ENCODE data around the gene TMEM98.
A peak's percentile ranks its signal among the peaks of the same experiment; 100 is the strongest.
"Not testable (repeated sequence)": the region's sequence is repeated elsewhere in the genome, so short reads cannot be mapped to it uniquely, and the experiment has no call there.

TMEM98 gene

DNA sequence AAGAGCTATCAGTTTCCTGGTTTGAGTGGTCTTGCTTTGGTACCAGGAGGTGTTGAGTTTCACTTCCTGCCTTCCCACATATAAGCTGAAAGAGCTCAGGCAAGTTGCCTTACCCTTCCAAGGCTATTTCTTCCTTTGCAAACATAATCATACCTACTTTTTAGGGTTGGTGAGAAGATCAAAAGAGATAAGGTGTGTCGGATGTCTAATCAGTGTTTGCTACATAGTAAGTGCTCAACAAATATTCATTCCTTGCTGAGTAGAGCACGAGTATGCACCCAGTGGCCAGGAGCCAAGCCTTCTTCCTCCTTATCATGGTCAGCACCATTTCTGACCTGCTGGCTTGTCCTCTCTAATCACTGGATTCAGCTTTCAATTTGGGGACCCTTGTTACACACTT, 12.7 kb upstream of the TMEM98 start:
- no peak for DNase-seq

- DNase-seq = no peak
These were observed 11.8 kb upstream of the TMEM98 start for GRCh38 chr17:32916134-32916533.

DNA sequence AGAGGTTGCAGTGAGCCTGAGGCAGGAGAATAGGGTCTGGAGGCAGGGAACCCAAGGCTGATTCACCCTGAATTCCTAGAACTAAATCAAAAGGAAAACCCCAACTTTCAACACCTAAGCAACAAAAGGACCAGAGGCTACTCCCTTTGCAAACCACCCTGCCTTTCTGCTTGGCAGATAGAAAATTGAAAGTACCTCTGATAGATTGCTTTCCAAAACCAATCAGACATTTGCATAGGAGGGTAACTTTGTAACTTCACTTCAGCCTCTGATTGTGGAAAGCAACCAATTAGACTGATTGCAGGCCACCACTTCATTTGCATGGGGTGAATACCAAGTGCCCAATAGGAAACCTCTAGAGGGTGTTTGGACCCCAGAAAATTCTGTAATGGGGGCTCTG, 10.9 kb upstream of the TMEM98 start:
- DNase-seq = no peak

DNA sequence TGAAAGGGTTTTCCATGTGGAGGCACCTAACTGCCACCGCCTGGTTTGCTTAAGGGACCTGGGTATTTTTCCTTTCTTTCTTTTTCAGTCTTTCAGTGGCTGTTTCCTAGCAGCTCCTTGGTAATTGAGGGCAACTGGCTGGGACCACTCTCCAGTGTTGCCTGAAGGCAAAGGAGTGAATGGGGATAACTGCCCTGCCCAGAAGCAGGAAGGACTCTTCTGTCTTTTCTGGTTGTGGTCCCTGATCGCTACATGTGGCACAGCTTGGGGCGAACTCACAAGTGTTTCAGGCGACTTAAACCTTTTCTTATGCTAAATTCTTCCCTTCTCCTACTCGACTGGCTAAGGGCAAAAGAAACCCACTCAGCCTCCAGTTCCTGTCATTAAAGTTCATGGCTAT, 10.1 kb upstream of the TMEM98 start:
- no peak for DNase-seq

DNA sequence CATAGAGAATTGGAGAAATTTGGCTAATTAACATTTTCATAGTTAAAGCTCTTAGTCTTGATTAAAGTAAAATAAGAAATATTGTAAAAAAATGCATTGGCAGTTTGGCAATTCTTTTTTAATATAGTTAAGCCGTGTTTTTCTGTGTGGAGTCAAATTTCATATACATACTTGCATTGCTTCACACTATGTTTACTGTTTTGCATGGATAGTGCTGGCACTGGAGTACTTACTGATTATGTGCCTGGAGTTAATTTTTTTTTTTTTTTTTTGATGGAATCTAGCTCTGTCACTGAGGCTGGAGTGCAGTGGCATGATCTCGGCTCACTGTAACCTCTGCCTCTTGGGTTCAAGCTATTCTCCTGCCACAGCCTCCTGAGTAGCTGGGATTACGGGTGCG, 8.1 kb upstream of the TMEM98 start:
- not testable (repeated sequence) for DNase-seq

DNA sequence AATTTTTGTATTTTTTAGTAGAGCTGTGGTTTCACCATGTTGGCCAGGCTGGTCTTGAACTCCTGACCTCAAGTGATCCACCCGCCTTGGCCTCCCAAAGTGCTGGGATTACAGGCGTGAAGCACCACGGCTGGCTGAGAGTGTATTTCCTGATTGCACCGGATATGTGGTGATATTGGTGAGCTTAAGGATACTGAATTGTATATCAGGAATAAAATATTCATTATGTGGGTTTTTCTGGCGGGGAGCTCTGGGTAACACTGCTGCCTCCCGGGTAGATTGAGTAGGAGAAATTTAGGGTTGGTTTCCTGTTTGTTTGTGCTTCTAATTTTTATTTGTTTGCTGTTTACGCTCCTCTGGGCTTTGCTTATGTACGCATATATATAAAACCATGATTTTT, 7.7 kb upstream of the TMEM98 start:
- no peak for DNase-seq

DNA sequence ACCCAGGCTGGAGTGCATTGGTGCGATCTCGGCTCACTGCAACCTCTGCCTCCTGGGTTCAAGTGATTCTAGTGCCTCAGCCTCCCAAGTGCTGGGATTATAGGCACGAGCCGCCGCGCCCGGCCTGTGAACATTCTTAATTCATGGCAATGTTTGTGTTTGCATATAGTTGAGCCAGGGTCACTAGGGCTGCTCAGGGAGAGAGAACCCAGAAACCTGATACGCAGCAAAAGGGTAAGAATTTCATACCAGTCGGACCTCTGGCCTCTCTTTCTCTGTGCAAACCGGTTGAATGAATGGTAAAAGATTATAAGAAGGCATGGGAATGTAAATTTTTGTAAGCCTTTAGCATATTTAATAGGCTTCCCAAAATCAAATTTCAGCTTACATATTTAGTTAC, 6.9 kb upstream of the TMEM98 start:
- DNase-seq = no peak

DNA sequence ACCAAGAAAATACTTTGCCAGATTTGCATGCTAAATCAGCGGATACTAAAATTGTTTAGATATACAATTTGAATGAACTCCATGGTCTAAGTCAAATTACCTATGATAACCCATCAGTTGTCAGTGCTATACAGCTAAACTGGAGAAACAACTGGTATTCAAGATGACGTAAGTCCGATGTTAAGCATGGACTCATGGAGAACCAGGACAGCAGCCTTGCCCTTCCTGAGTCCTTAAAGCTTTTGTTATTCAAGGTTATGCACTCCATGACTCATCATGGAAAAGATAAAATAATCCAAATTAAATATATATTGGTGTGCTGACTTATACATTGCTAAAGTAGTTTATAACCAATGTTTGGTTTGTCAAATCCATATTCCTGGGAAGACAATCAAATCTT, 4.0 kb upstream of the TMEM98 start:
- DNase-seq = not testable (repeated sequence)

DNA sequence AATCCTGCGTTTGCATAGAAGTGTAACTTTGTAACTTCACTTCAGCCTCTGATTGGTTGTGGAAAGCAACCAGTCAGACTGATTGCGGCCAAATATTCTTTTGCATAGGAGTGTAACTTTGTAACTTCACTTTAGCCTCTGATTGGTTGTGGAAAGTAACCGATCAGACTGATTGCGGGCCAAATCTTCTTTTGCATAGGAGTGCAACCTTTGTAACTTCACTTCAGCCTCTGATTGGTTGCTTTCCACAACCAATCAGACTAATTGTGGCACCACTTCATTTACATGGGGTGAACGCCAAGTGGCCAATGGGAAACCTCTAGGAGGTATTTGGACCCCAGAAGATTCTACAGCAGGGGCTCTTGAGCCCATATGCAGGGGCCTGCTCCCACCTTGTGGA, 1.8 kb upstream of the TMEM98 start:
- DNase-seq = no peak

GRCh38 chr17:32926789-32927188, 1.2 kb upstream of the TMEM98 start:
- not testable (repeated sequence) for DNase-seq

DNA sequence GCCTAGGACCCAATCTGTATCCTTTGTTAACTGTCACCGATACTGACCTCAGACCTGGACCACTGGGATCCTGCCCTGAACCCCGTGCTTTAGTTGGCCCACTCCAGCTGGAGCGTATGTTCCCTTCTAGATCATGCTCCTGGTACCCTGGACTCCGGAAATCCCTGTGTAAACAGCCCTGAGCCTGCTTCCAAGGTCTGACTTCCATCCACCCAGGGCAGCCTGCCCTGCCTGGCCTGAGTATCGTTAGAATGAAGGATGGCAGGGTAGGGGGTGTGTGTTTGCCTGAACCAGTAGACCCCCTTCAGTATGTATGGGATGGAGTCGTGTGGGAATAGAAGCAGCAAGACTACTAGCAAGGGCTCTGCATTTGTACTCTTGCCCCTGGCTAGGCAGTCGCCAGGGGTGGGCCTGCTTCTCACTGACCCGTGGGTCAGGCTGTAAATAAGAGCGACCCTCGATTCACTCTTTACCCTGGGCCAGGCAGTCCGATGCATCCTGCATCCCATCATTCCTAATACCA, 691 bp upstream of the TMEM98 start:
- no peak for DNase-seq

DNA sequence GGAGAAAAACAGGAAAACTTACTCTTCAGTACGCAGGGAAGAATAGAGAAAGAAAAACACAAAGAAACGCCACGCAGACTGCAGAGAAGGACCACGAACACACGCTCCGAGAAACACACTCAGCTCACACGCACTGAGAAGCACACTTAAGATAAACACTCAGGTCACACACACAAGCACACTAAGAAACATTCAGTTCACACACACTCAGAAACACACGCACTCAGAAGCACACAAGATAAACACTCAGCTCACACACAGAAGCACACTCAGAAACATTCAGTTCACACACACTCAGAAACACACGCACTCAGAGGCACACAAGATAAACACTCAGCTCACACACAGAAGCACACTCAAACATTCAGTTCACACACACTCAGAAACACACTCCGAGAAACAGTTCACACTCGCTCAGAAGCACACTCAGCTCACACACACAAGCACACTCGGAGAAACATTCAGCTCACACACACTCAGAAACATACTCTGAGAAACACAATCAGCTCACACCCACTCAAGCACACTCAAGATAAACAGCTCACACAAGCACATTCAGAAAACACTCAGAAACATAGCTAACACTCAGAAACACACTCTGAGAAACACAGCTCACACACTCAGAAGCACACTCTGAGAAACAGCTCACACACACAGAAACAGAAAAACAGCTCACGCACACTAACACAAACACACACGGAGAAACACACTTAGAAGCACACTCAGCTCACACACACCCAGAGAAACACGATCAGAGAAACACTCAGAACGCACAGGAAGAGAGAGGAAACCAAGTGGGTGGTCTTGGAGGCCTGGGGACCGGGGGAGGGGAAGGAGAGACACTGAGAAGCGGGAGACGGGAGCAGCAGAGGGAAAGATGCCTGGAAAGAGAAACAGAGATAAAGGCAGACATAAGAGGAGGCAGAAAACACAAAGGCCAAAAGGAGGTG, 908 bp downstream of the TMEM98 start:
- no peak for DNase-seq

DNA sequence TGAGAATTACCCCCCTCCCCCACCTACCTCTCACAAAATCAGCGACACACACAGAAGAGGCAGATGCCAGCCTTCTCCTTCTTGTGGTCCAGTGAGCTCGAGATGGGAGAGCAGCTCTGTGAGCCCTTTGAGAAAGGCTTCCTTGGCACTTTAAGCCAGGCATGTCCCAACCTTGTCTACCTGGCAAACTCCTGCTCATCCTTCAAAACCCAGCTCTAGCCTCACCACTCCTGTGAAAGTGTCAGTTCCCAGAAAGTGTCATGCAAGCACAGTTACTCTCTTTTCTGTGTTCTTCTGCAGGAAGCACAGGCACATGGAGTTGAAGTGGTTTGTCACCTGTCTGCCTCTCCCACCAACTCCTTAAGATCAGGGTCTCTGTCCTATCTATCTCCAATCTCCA, 1.6 kb downstream of the TMEM98 start:
- no peak for DNase-seq

DNA sequence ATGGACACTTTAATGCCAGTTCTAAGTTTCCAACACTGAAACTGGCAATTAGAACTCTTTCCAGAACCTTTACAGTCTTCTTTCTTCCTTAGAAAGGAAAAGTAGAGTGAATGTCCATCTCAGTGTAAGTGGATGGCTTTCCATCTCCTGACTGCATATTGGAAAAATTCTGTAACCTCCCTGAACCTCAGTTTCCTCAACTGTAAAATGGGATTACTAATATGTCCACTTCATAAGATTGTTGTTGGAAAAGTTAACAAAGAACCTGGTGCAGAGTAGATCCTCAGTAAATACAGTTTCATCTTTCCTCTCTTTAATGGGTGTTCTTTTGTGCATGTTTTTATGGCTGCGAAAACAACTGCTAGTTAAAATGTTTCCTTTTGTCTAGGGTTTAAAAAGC, 2.6 kb downstream of the TMEM98 start:
- no peak for DNase-seq

DNA sequence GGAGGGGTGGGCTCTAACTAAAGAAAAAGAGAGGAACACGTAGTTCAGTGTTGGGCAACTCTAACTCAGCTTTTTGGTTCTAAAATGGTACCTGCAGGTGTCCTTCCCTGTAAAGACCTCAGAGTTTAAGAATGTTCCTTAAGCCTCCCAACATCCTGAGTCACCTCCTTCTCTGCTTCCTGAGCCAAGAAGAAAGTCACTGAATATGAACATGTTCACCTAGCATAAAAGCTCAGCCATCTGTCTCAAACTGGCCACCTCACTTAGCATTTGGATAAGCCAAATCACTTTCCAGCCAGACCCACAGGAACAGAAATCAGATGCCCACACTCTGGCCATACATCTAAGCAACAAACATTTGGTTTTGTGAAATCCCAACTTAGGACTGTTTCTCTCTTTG, 3.7 kb downstream of the TMEM98 start:
- DNase-seq = no peak

DNA sequence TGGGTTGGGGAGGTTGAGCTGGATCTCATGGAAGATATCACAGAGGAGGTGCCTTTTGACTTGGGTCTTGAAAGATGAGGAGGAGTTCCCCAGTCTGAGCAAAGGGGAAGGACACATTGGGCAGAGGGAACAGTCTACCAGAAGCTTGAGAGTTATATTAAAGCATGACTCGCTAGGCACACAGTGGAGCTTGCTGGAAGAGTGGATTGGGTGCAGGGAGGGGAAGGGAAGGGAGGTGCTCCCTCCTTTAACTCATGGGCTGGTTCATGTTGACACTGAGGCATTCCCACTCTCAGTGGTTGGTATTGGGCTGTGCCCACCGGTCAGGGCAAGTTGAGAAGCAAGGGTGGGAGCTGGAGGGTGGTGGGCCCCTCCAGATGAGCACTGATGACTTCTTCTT, 5.9 kb downstream of the TMEM98 start:
- no peak for DNase-seq

GRCh38 chr17:32935726-32936125, 7.8 kb downstream of the TMEM98 start:
- no peak for DNase-seq

- DNase-seq = no peak
These were observed 8.4 kb downstream of the TMEM98 start for GRCh38 chr17:32936186-32936893.

- peak; percentile 41 for DNase-seq
These were observed 9.0 kb downstream of the TMEM98 start for GRCh38 chr17:32936894-32937500.

DNA sequence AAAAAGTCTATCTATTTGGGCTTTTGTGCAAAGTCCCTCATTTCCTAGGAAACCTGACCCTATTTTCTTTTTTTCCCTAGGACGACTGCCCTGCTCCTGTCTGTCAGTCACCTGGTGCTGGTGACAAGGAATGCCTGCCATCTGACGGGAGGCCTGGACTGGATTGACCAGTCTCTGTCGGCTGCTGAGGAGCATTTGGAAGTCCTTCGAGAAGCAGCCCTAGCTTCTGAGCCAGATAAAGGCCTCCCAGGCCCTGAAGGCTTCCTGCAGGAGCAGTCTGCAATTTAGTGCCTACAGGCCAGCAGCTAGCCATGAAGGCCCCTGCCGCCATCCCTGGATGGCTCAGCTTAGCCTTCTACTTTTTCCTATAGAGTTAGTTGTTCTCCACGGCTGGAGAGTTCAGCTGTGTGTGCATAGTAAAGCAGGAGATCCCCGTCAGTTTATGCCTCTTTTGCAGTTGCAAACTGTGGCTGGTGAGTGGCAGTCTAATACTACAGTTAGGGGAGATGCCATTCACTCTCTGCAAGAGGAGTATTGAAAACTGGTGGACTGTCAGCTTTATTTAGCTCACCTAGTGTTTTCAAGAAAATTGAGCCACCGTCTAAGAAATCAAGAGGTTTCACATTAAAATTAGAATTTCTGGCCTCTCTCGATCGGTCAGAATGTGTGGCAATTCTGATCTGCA, 12.9 kb downstream of the TMEM98 start:
- no peak for DNase-seq

DNA sequence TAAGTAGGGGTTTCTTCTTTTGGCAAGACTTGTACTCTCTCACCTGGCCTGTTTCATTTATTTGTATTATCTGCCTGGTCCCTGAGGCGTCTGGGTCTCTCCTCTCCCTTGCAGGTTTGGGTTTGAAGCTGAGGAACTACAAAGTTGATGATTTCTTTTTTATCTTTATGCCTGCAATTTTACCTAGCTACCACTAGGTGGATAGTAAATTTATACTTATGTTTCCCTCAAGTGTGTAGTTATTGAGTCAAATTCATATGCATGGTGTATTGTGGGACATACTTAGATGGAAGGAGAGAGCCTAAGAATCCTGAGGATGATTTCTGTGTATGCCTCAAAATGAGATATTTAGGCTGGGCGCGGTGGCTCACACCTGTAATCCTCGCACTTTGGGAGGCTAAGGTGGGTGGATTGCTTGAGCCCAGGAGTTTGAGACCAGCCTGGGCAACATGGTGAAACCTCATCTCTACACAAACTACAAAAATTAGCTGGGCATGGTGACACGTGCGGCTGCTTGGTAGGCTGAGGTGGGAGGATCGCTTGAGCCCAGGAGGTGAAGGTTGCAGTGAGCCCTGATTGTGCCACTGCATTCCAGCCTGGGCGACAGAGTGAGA, 13.6 kb downstream of the TMEM98 start:
- DNase-seq = no peak

DNA sequence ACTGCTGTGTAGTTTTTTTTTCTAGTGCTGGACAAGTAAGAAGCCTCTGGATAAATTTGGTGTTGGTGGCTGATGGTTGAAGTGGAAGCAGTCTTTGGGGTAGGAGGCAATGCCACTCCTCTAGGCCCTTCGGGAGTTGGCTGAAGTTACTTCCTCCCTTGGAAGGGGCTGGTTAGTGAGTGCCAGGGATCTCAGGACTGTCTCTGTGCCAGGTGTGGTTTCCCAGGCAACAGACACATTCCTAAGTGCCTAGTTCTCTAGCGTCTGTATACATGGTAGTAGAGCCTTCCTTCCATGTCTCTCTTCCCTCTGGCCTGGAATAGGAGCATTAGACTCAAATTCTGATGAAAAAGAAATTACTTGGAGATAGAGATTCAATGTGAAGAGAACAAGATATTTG, 15.3 kb downstream of the TMEM98 start:
- no peak for DNase-seq

Measured in CD4-positive, alpha-beta T cell treated with Interleukin-15 for 1 hour (primary cell).